ENCODE measurements around the gene CAV1.

Gene CAV1

GRCh38 chr7:116495736-116496135, 29.1 kb upstream of the CAV1 start:
- no peak overlapping the region for H3K4me3 ChIP-seq (ENCODE audit: low read depth, low read length)
- TF ChIP-seq MYC (IDR thresholded peaks at IDR 0.05; ENCODE audit: low read depth, low read length): no peak
- TF ChIP-seq MAX (IDR thresholded peaks at IDR 0.05; ENCODE audit: low read depth, low read length): no peak
- no peak for TF ChIP-seq POLR2A (IDR thresholded peaks at IDR 0.05; ENCODE audit: extremely low read depth, insufficient read length)
- TF ChIP-seq CTCF (IDR thresholded peaks at IDR 0.05; ENCODE audit: low read depth, low read length): no peak
- DNase-seq (ENCODE audit: low read depth): no peak

GRCh38 chr7:116496653-116497052, 28.2 kb upstream of the CAV1 start:
- TF ChIP-seq POLR2A (IDR thresholded peaks at IDR 0.05; ENCODE audit: extremely low read depth, insufficient read length) (no peak), CTCF (IDR thresholded peaks at IDR 0.05; ENCODE audit: low read depth, low read length) (no peak), MAX (IDR thresholded peaks at IDR 0.05; ENCODE audit: low read depth, low read length) (no peak), MYC (IDR thresholded peaks at IDR 0.05; ENCODE audit: low read depth, low read length) (no peak)
- DNase-seq (ENCODE audit: low read depth): no peak

GRCh38 chr7:116497708-116498107, 27.1 kb upstream of the CAV1 start:
- H3K4me3 ChIP-seq (ENCODE audit: low read depth, low read length): no peak overlapping the region
- no peak for TF ChIP-seq POLR2A (IDR thresholded peaks at IDR 0.05; ENCODE audit: extremely low read depth, insufficient read length)

More at GRCh38 chr7:116496653-116497052, 28.2 kb upstream of the CAV1 start:
- H3K4me3 ChIP-seq (ENCODE audit: low read depth, low read length): no peak overlapping the region

GRCh38 chr7:116499168-116500077, 25.4 kb upstream of the CAV1 start, which contains the start of gene CAV2:
CAV2 (plus strand) TSS chr7:116499738; CDS start chr7:116499782, 44 bp downstream.
- no peak for DNase-seq (ENCODE audit: low read depth)
- TF ChIP-seq MYC (IDR thresholded peaks at IDR 0.05; ENCODE audit: low read depth, low read length): no peak
- no peak for TF ChIP-seq POLR2A (IDR thresholded peaks at IDR 0.05; ENCODE audit: extremely low read depth, insufficient read length)
- no peak for TF ChIP-seq CTCF (IDR thresholded peaks at IDR 0.05; ENCODE audit: low read depth, low read length)
- no peak for TF ChIP-seq MAX (IDR thresholded peaks at IDR 0.05; ENCODE audit: low read depth, low read length)
- H3K4me3 ChIP-seq (ENCODE audit: low read depth, low read length): no peak within 1 kb of the TSS

More at GRCh38 chr7:116497708-116498107, 27.1 kb upstream of the CAV1 start:
- DNase-seq (ENCODE audit: low read depth): no peak

- TF ChIP-seq POLR2A (IDR thresholded peaks at IDR 0.05; ENCODE audit: extremely low read depth, insufficient read length): no peak
- no peak for TF ChIP-seq CTCF (IDR thresholded peaks at IDR 0.05; ENCODE audit: low read depth, low read length)
- TF ChIP-seq MAX (IDR thresholded peaks at IDR 0.05; ENCODE audit: low read depth, low read length): no peak
- no peak for TF ChIP-seq MYC (IDR thresholded peaks at IDR 0.05; ENCODE audit: low read depth, low read length)
- H3K4me3 ChIP-seq (ENCODE audit: low read depth, low read length): no peak overlapping the region
- DNase-seq (ENCODE audit: low read depth): no peak
Observed at GRCh38 chr7:116500078-116500853, 24.6 kb upstream of the CAV1 start.
